ENCODE measurements around the gene CTNNBL1.

- TF ChIP-seq CTCF (IDR thresholded peaks at IDR 0.05): no peak
- TF ChIP-seq POLR2A (IDR thresholded peaks at IDR 0.05): no peak
These were observed 176.5 kb downstream of the CTNNBL1 start for GRCh38 chr20:37870294-37870693.
